ENCODE results near the gene IQGAP3.

DNA sequence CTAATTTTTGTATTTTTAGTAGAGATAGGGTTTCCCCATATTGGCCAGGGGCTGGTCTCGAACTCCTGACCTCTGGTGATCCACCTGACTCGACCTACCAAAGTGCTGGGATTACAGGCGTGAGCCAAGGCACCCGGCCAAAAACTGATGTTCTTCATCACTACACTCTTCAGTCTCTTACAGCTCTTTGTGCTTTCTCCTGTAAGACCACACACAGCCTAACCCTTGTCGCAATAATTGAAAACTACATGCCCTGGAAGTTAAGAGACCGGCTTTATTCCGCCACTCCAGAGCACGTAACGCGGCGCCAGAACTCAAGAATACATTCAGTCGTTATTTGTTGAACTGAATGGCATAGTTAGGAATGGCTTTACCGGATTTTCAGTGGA, 28.4 kb upstream of the IQGAP3 start:
- no peak for TF ChIP-seq TAF1 (IDR thresholded peaks at IDR 0.05; ENCODE audit: low read depth)
- TF ChIP-seq POLR2AphosphoS5 (IDR thresholded peaks at IDR 0.05): no peak
